Measurements from ENCODE around the gene SGK1. TPM values are rescaled to one million over a fixed set of nuclear protein-coding genes. Genes with fewer than 3 reads are reported as not detected.
"Not testable (repeated sequence)": the region's sequence is repeated elsewhere in the genome, so short reads cannot be mapped to it uniquely, and the experiment has no call there.

Gene SGK1
- total RNA-seq, 2 donors from 2014 or later, result 67.3 to 97.5 TPM

- TF ChIP-seq CTCF (IDR thresholded peaks at IDR 0.05), result no peak
- peaks cover 0 to under 1% of the 10 kb centered on the region in 2 donors for H3K4me1 ChIP-seq (ENCODE audit: control insufficient read depth in 1 of 2, low read depth in 2 of 2)
- H3K27ac ChIP-seq, result no peak overlapping the region
- H3K27me3 ChIP-seq (replicated peaks; ENCODE audit: insufficient read depth), result no peaks in the 10 kb centered on the region
- ATAC-seq (ENCODE audit: insufficient number of reproducible peaks, low FRiP score, low read depth) (no peak), DNase-seq (ENCODE audit: low spot score) (peak; percentile 28)
- no peaks in the 10 kb centered on the region for H3K9me3 ChIP-seq
- no peak overlapping the region for H3K4me3 ChIP-seq
- H3K36me3 ChIP-seq, result no peaks in the 10 kb centered on the region
These were observed 77.1 kb downstream of the SGK1 start for GRCh38 chr6:134240665-134241431.

- Histone ChIP-seq H3K9me3 (no peaks in the 10 kb centered on the region), H3K27ac (no peak overlapping the region), H3K4me3 (no peak overlapping the region), H3K4me1 (ENCODE audit: control insufficient read depth in 1 of 2, low read depth in 2 of 2) (peaks cover 5 to 10% of the 10 kb centered on the region in 2 donors), H3K27me3 (replicated peaks; ENCODE audit: insufficient read depth) (no peaks in the 10 kb centered on the region), H3K36me3 (no peaks in the 10 kb centered on the region)
- DNase-seq (ENCODE audit: low spot score), result no peak
- no peak for ATAC-seq (ENCODE audit: insufficient number of reproducible peaks, low FRiP score, low read depth)
- TF ChIP-seq CTCF (IDR thresholded peaks at IDR 0.05), result no peak
These were observed 78.7 kb downstream of the SGK1 start for GRCh38 chr6:134238960-134239795.

- no peak for TF ChIP-seq CTCF (IDR thresholded peaks at IDR 0.05)
- no peak overlapping the region for H3K4me3 ChIP-seq
- no peak for ATAC-seq (ENCODE audit: insufficient number of reproducible peaks, low FRiP score, low read depth)
- no peak for DNase-seq (ENCODE audit: low spot score)
- peaks cover 13 to 20% of the 10 kb centered on the region in 2 donors for H3K4me1 ChIP-seq (ENCODE audit: control insufficient read depth in 1 of 2, low read depth in 2 of 2)
- H3K27me3 ChIP-seq (replicated peaks; ENCODE audit: insufficient read depth), result no peaks in the 10 kb centered on the region
- no peak overlapping the region for H3K27ac ChIP-seq
- no peaks in the 10 kb centered on the region for H3K36me3 ChIP-seq
- no peaks in the 10 kb centered on the region for H3K9me3 ChIP-seq
These were observed 79.9 kb downstream of the SGK1 start for GRCh38 chr6:134238006-134238405.

- Histone ChIP-seq H3K4me3 (no peak overlapping the region), H3K4me1 (ENCODE audit: control insufficient read depth in 1 of 2, low read depth in 2 of 2) (peaks cover 13 to 20% of the 10 kb centered on the region in 2 donors), H3K36me3 (no peaks in the 10 kb centered on the region), H3K27ac (no peak overlapping the region), H3K27me3 (replicated peaks; ENCODE audit: insufficient read depth) (no peaks in the 10 kb centered on the region), H3K9me3 (no peaks in the 10 kb centered on the region)
- no peak for TF ChIP-seq CTCF (IDR thresholded peaks at IDR 0.05)
- DNase-seq (ENCODE audit: low spot score) (no peak), ATAC-seq (ENCODE audit: insufficient number of reproducible peaks, low FRiP score, low read depth) (no peak)
These were observed 81.8 kb downstream of the SGK1 start for GRCh38 chr6:134235937-134236751.

- H3K36me3 ChIP-seq; ATAC-seq (ENCODE audit: insufficient number of reproducible peaks, low FRiP score, low read depth); H3K27me3 ChIP-seq (replicated peaks; ENCODE audit: insufficient read depth); H3K9me3 ChIP-seq; DNase-seq (ENCODE audit: low spot score); H3K27ac ChIP-seq; H3K4me3 ChIP-seq: not testable (repeated sequence)
- peaks cover 13 to 20% of the 10 kb centered on the region in 2 donors for H3K4me1 ChIP-seq (ENCODE audit: control insufficient read depth in 1 of 2, low read depth in 2 of 2)
These were observed 82.6 kb downstream of the SGK1 start for GRCh38 chr6:134235334-134235733.

All from thoracic aorta (tissue), 2 donors.